Erythroblast (primary cell): ENCODE results near the gene DKK1.

Experiments
- GATA1 ChIP-seq: IDR thresholded peaks from 2 replicates; pipeline ENCODE4 v1.6.1; 2011; ENCODE audit warnings: low read depth, mild to moderate bottlenecking, control low read depth, low read length, moderate library complexity
- POLR2A ChIP-seq: IDR thresholded peaks from 2 replicates; pipeline ENCODE4 v1.6.1; 2011; ENCODE audit warnings: mild to moderate bottlenecking, low read length

DNA sequence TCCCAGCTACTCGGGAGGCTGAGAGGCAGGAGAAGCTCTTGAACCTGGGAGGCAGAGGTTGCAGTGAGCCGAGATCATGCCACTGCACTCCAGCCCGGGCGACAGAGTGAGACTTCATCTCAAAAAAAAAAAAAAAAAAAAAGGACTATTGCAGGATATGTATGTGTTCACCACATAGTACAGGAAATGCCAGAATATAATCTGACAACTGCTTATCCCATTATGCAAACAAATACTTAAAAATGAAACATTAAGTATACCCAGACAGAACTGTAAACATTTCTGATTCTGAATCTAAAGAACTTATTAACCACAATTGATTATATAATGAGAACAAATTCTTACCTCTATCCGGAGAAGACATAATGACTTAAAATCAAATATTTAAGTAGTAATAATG, 18.7 kb downstream of the DKK1 start:
- TF ChIP-seq POLR2A (no peak), GATA1 (no peak)
